Mesodermal cell (in vitro differentiated cells): Measurements from ENCODE around the gene HOXA9.

Source experiments
- H3K27ac ChIP-seq: 2 replicates; pipeline ENCODE4 v1.7.0; 2013; ENCODE audit warnings: mild to moderate bottlenecking, low read depth, low read length, moderate library complexity; ENCODE audit not compliant: severe bottlenecking
- H3K36me3 ChIP-seq: 2 replicates; pipeline ENCODE4 v1.7.1; 2013; ENCODE audit warnings: mild to moderate bottlenecking, low read length, moderate library complexity; ENCODE audit not compliant: control insufficient read depth, insufficient read depth
- H3K4me1 ChIP-seq: one replicate; pipeline ENCODE4 v1.7.1; 2013; ENCODE audit warnings: mild to moderate bottlenecking, low read length; ENCODE audit not compliant: insufficient read depth, control insufficient read depth, poor library complexity, severe bottlenecking
- H3K4me3 ChIP-seq: 2 replicates; pipeline ENCODE4 v1.7.0; 2013; ENCODE audit warnings: low read length, control low read depth, mild to moderate bottlenecking; ENCODE audit not compliant: insufficient read depth, poor library complexity, severe bottlenecking; ENCODE audit errors: extremely low read depth
- H3K9me3 ChIP-seq: 2 replicates; pipeline ENCODE4 v1.7.1; 2013; ENCODE audit warnings: mild to moderate bottlenecking, low read length, moderate library complexity; ENCODE audit not compliant: control insufficient read depth
- WGBS, 2 experiments: methylation state at CpG; one replicate each; pipeline ENCODE4 v1.1.5; 2013; ENCODE audit warnings: missing lambda C conversion rate in 2 of 2; ENCODE audit not compliant: insufficient coverage in 2 of 2; 5-methylcytosine and 5-hydroxymethylcytosine counted together

HOXA9 gene

DNA sequence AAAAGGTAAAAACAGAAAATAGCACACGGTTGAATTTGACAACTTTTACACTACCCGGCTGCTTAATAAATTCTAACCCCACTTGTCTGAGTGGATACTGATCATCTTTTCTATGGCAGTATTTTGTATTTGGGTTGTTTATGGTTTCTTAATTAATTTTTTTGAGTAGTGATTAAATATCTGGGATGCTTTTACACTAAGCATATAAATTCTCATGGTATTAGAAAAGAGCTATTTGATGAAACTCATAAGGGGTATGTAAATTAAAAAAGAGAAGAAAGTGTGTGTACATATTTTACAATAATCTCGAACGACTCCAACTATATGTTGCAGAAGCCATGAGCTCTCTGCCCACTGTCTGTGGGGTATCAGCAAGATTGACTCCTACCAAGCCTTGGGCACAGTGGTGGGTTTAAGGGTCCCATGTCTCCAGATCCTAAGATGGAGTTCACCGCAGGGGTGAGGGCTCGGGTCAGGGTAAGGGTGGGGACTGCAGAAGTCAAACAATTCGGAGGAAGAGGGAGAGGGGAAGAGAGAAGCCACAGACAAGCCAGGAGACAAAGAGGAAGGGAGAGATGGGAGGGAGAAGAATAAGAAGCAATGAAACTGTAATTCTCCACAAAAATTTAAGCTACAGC lies 42.1 kb upstream of the HOXA9 start:
- H3K36me3 ChIP-seq: no peaks in the 10 kb centered on the region
- WGBS, 2 experiments: 12 to 13% methylated on average over 3 of the region's 7 CpGs
- H3K9me3 ChIP-seq: no peaks in the 10 kb centered on the region
- no peaks in the 10 kb centered on the region for H3K4me1 ChIP-seq
- no peak overlapping the region for H3K27ac ChIP-seq
- no peak overlapping the region for H3K4me3 ChIP-seq

DNA sequence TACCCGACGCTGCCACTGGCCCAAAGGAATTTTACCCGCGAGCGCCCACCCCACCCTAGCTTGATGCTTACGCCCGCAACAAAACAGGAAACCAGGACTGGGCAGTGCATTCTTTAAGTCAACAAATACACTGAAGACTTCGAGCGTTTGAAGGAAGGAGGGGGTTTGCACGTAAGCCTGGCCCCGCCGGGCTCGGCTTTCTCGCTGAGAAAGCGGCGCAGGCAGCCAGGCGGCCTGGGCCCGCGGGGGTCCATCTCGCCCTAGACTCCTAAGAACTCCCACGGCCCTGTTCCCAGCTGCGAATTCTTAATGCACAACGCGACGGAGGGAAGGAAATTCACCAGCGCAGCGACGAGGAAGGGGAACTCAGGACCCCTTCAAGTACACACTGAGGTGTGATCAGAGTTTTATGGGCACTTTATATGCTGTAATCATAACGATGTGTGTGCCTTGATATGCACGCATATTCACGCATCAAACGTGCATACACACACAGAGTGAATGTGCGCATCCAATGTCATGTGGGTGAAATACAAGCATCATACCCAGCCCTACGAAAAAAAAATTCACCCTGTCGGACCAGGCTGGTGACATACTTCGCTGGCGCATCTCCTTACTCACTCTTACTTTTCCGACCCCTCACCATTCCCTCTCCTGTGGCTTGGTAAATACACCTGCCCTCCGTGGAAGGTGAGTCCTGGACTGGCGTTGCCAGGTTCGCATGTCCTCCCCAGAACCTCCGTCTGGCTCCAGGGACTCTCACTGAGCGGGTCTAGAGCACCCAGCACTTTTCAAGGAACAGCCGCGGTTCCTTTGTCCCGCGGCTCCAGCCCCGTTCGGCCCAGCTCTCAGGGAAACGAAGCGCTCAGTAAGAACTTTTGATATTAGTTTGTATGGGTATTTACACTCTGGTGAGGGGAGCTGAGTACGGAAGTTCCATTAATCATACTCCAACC lies 40.3 kb upstream of the HOXA9 start:
- H3K9me3 ChIP-seq: no peaks in the 10 kb centered on the region
- no peaks in the 10 kb centered on the region for H3K36me3 ChIP-seq
- 1% methylated on average over 35 to 38 of the region's 52 CpGs for WGBS, 2 experiments
- no peak overlapping the region for H3K27ac ChIP-seq
- H3K4me3 ChIP-seq: no peak overlapping the region
- H3K4me1 ChIP-seq: no peaks in the 10 kb centered on the region

DNA sequence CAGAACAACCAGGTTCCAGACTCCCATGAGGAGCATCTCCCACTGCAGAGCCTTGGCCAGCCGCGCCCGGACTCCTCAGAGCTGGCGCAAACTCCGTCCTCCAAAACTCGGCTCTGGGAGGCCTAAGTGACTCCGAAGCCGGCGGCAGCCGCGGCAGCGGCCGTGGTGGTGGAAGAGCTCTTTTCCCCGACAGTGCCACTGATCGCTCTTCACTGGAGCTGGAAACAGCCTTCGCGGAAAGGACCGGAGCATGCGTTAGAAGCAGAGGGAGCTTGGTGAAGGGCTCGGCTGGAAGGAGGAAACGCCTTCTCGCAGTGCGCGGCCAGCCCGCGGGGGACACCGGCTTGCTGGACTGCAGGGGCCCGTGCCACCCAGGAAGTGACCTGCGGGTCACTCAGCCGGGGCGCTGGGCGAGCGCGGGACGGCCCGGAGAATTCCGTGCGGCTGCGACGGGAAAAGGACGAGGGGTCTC lies 39.5 kb upstream of the HOXA9 start:
- H3K27ac ChIP-seq: no peak overlapping the region
- H3K4me3 ChIP-seq: no peak overlapping the region
- WGBS, 2 experiments: 1% methylated on average over 33 to 37 of the region's 41 CpGs
- H3K36me3 ChIP-seq: no peaks in the 10 kb centered on the region
- H3K4me1 ChIP-seq: no peaks in the 10 kb centered on the region
- no peaks in the 10 kb centered on the region for H3K9me3 ChIP-seq

DNA sequence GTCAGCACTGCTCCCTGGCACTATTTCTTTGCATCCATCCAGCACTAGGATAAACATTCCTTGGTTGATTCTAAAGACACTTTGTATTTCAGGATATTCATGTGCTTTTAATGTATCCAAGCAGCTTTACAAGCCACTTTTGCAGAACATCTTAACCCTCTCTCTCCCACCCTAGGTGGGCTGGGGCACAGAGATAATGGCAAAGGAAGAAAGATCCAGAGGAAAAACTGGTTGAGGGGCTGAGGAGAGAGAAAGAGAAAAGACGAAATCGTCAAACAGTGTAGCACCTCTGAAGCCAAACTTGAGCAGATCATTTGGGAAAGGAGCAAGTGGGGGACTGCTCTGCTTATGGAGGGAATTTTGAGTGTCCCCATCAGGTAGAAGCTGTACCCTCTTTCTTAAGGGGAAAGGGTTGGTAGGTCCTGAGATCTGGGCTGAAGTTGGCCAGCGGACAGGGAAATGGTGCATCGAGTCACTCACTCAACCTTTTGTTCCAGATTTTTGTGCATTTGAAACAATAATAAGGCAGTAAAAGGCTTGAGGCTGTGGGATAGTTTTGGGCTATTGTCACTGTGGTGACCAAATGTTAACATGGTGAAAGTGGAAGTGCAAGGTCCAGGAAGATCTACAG lies 38.7 kb upstream of the HOXA9 start:
- Histone ChIP-seq H3K4me1 (no peaks in the 10 kb centered on the region), H3K4me3 (no peak overlapping the region), H3K36me3 (no peaks in the 10 kb centered on the region), H3K9me3 (no peaks in the 10 kb centered on the region), H3K27ac (no peak overlapping the region)
- 3 to 9% methylated on average over 2 to 4 of the region's 4 CpGs for WGBS, 2 experiments

DNA sequence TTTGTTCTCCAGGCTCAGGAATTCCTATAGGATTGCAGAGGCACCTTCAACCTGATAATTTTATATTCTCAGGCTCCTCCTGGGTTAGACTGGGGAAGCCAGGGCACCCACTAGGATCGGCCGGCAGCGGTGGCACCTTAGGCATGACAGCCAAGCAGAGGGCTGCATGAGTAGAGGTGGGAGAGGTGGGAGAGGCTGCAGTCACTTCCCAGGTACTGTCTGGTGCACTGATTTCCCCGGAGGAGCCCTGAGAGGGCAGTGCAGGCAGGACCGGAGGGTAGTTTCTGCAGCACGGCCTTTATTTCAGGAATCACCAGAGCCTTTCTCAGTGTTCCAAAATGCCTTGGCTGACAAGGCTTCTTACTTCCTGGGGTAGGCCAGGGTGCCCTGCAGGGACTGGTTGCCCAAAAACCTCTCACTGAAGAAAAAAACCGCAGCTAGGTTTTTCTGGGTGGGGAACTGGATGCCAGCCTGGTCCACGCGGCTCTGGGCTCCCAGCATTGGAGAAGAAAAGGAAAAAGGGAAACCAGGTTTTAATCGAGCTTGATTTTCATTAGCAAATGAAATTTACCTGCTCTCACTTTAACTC lies 38.1 kb upstream of the HOXA9 start:
- 7 to 22% methylated on average over 7 of the region's 10 CpGs for WGBS, 2 experiments
- Histone ChIP-seq H3K27ac (no peak overlapping the region), H3K4me1 (no peaks in the 10 kb centered on the region), H3K36me3 (no peaks in the 10 kb centered on the region), H3K4me3 (no peak overlapping the region), H3K9me3 (no peaks in the 10 kb centered on the region)

DNA sequence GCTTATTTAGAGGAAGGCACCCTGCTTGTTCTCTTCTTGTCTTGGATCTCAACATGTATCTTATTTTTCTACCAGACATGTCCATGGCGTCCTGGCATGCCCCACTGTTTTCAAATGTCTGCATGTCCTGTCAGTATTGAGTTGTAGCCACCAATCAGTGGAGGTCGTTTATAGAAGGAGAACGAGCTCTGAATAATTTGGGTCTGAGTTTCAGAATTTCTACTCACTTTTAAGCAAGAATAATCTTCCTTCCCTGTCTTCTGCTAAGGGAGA lies 37.5 kb upstream of the HOXA9 start:
- H3K4me1 ChIP-seq: no peaks in the 10 kb centered on the region
- WGBS, 2 experiments: 0% methylated on average over 1 of the region's 3 CpGs
- H3K27ac ChIP-seq: no peak overlapping the region
- H3K36me3 ChIP-seq: no peaks in the 10 kb centered on the region
- H3K4me3 ChIP-seq: no peak overlapping the region
- no peaks in the 10 kb centered on the region for H3K9me3 ChIP-seq

DNA sequence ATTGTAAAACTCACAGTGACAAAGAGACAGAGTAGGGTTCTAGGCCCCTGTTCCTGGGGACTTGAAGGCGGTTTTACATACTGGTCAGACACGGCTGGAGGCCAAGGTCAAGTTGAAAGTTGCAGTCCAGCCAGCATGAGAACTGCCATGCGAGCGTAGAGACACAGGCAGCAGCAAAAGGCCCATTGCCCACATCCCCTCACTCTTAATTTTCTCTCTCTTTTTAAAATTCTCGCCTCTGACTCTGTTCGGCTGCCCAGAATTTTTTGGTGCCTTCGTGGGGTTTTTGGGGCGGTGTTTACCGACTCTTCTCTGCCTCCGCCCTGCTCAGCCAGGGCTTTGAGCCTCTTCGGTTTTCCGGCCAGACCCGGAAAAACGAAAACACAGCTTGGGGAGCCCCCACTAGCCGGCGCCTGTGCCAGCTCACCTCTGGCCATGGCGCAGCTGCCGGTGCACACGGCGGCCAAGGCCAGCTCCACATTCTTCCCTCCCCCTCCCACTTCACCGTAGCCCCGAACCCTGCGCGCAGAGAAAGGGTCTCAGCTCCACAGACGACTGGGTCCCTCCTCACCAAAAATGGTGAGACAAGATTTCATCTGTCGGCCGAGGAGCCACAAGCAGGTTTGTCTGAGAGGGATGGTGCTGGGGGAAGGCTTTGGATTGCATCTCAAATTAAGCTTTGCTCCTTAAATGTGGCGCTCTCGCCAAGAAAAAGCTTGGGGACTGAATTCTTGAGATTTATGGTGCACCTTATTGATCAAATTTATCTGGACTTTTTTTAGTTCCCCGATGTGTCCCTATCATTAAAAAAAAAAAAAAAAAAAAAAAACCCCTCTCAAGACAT lies 36.9 kb upstream of the HOXA9 start:
- Histone ChIP-seq H3K4me3 (no peak overlapping the region), H3K27ac (no peak overlapping the region), H3K4me1 (no peaks in the 10 kb centered on the region), H3K9me3 (no peaks in the 10 kb centered on the region), H3K36me3 (no peaks in the 10 kb centered on the region)
- WGBS, 2 experiments: 2% methylated on average over 14 to 18 of the region's 30 CpGs

DNA sequence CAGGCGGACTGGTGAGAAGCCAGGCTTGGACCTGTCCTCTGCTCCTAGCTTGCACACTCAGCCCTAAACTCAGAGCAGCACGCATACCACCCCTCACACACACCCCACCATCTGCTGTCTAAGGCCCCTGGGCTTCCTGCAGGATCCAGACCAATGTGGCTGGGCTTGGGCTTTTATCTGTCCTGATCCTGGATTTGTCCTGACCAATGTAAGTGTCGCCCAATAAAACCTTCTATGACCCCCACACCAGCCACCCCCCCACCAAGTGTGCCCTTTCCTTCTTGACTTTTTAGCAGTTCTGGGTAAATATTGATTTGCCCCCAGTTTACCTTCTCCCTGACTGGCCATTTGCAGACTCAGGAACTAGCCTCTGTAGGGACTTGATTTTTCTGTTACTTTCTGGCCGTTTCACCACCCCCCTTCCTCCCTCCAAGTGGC lies 36.3 kb upstream of the HOXA9 start:
- Histone ChIP-seq H3K9me3 (no peaks in the 10 kb centered on the region), H3K27ac (no peak overlapping the region), H3K4me3 (no peak overlapping the region), H3K36me3 (no peaks in the 10 kb centered on the region), H3K4me1 (no peaks in the 10 kb centered on the region)
- WGBS, 2 experiments: 0 to 28% methylated on average over 2 to 4 of the region's 4 CpGs

DNA sequence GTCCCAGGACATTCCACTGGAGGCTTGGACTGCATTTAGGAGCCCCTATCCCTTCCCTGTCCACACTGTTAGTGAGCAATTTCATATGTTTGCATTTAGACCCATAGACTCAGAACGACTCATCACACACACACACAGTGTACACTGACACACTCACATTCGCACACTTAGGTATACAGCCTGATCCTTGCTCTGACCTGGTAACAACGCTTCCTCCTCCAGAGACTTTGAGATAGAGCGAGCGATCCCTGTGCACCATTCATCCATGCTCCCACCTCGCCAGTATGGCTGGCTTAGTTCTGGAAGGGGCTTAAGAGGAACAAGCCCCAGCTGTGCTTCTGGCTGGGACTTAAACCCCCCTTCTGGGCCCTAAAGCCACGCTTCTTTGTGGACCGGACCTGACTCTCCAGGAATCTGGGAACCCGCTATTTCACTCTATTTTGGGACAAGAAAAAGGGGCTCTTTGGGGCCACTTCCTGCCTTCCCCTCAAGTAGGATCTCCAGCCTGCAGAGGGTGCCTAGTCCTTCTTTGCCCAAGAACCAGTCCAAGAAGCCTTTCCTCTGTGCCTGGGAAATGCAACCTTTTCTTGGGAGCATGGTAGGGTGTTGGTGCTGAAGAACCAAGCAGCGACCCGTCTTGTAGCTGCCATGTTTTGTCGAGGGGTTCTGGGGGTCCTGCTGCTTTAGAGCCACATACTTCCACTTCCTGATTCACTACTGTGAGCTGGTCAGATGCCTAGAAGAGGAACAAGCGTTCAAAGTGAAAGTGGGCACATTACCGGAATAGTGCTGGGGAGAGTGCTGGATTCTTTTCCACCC lies 35.6 kb upstream of the HOXA9 start:
- no peak overlapping the region for H3K27ac ChIP-seq
- H3K4me3 ChIP-seq: peak overlapping the region; percentile 30
- no peaks in the 10 kb centered on the region for H3K9me3 ChIP-seq
- WGBS, 2 experiments: 11 to 13% methylated on average over 9 to 10 of the region's 14 CpGs
- H3K4me1 ChIP-seq: no peaks in the 10 kb centered on the region
- no peaks in the 10 kb centered on the region for H3K36me3 ChIP-seq
